ENCODE results near the gene SMIM41. TPM values are rescaled to one million over a fixed set of nuclear protein-coding genes. Genes with fewer than 3 reads are reported as not detected.

The SMIM41 gene
- total RNA-seq, 1 donor from 2014 or later, result 0.26 TPM

GRCh38 chr12:52090291-52090690 is 10.8 kb downstream of the SMIM41 start:
- peaks cover 22% of the 10 kb centered on the region for H3K27me3 ChIP-seq (ENCODE audit: control insufficient read depth, insufficient read depth, low read length)
- no peak for TF ChIP-seq CTCF (IDR thresholded peaks at IDR 0.05; ENCODE audit: insufficient read depth, low read length, severe bottlenecking)

GRCh38 chr12:52091061-52091460 is 11.6 kb downstream of the SMIM41 start:
- Histone ChIP-seq H3K4me3 (ENCODE audit: low read depth, low read length) (no peak overlapping the region), H3K36me3 (ENCODE audit: control insufficient read depth, insufficient read depth, low read length) (no peaks in the 10 kb centered on the region), H3K27me3 (ENCODE audit: control insufficient read depth, insufficient read depth, low read length) (peaks cover 19% of the 10 kb centered on the region)
- TF ChIP-seq CTCF (IDR thresholded peaks at IDR 0.05; ENCODE audit: insufficient read depth, low read length, severe bottlenecking), result no peak
- no peak for FAIRE-seq
- no peak for DNase-seq (ENCODE audit: low read depth)

More at GRCh38 chr12:52090291-52090690, 10.8 kb downstream of the SMIM41 start:
- DNase-seq (ENCODE audit: low read depth) (no peak), FAIRE-seq (peak; percentile 13)
- no peaks in the 10 kb centered on the region for H3K36me3 ChIP-seq (ENCODE audit: control insufficient read depth, insufficient read depth, low read length)
- H3K4me3 ChIP-seq (ENCODE audit: low read depth, low read length), result no peak overlapping the region

- TF ChIP-seq CTCF (IDR thresholded peaks at IDR 0.05; ENCODE audit: insufficient read depth, low read length, severe bottlenecking), result no peak
- DNase-seq (ENCODE audit: low read depth) (peak; percentile 10), FAIRE-seq (peak; percentile 40)
- H3K27me3 ChIP-seq (ENCODE audit: control insufficient read depth, insufficient read depth, low read length), result peaks cover 17% of the 10 kb centered on the region
- H3K36me3 ChIP-seq (ENCODE audit: control insufficient read depth, insufficient read depth, low read length), result no peaks in the 10 kb centered on the region
- H3K4me3 ChIP-seq (ENCODE audit: low read depth, low read length), result no peak overlapping the region
Observed at GRCh38 chr12:52091869-52092268, 12.4 kb downstream of the SMIM41 start.

- no peak for DNase-seq (ENCODE audit: low read depth)
- no peak for TF ChIP-seq CTCF (IDR thresholded peaks at IDR 0.05; ENCODE audit: insufficient read depth, low read length, severe bottlenecking)
- FAIRE-seq, result no peak
- Histone ChIP-seq H3K4me3 (ENCODE audit: low read depth, low read length) (no peak overlapping the region), H3K36me3 (ENCODE audit: control insufficient read depth, insufficient read depth, low read length) (no peaks in the 10 kb centered on the region), H3K27me3 (ENCODE audit: control insufficient read depth, insufficient read depth, low read length) (peaks cover 11% of the 10 kb centered on the region)
Observed at GRCh38 chr12:52093346-52093745, 13.8 kb downstream of the SMIM41 start.

- FAIRE-seq (no peak), DNase-seq (ENCODE audit: low read depth) (no peak)
- H3K4me3 ChIP-seq (ENCODE audit: low read depth, low read length), result no peak overlapping the region
- no peak for TF ChIP-seq CTCF (IDR thresholded peaks at IDR 0.05; ENCODE audit: insufficient read depth, low read length, severe bottlenecking)
- H3K27me3 ChIP-seq (ENCODE audit: control insufficient read depth, insufficient read depth, low read length), result peaks cover 3% of the 10 kb centered on the region
- no peaks in the 10 kb centered on the region for H3K36me3 ChIP-seq (ENCODE audit: control insufficient read depth, insufficient read depth, low read length)
Observed at GRCh38 chr12:52096332-52097044, 17.0 kb downstream of the SMIM41 start.
